Measurements from ENCODE around the gene ZNF668. TPM values are rescaled to one million over a fixed set of nuclear protein-coding genes. Genes with fewer than 3 reads are reported as not detected.
A peak's percentile ranks its signal among the peaks of the same experiment; 100 is the strongest.

Gene ZNF668
- total RNA-seq, 1 donor, result 10.8 TPM

DNA sequence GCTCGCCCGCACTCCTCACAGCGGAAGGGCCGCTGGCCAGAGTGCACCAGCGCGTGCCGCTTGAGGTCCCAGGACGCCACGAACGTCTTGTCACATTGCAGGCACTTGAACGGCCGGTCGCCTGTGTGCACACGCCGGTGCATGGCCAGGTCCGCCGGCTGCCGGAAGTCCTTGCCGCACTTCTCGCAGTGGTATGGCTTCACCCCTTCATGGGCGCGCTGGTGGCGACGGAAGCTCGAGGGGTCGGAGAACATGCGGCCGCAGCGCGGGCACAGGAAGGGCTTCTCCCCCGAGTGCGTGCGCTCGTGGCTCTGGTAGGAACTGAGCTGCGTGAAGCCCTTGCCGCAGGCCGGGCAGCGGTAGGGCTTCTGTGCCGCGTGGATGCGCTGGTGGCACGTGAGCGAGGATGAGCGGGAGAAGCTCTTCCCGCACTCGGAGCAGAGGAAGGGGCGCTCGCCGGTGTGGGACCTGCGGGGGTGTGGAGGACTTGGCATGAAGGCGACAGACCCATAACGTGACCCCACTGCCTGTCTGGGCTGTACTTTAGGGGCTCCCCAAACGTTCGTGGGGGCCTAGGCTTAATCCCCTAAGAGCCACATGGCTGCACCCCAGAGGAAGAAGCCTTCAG is 12.1 kb downstream of the ZNF668 start:
- no peak for DNase-seq (ENCODE audit: low read depth in 2 of 3, low spot score in 2 of 3)

GRCh38 chr16:31061126-31061812 is 12.8 kb downstream of the ZNF668 start:
- no peak for DNase-seq (ENCODE audit: low read depth in 2 of 3, low spot score in 2 of 3)

DNA sequence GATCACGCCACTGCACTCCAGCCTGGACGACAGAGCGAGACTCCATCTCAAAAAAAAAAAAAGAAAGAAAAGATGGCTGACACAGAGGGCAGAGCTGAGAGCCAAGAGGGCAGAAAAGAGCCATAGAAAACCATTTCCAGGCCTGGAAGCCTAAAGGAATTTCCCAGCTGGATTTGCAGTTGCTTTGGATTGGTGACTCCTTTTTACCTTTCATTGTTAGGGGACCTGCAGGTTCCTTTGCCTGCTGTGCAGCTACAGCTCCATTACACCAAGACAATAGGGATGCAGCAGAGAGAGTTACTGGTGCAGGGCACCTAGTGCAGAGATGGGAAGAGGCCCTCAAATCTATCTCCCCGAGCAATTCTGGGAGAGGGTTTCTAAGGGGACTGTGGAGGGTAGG is 18.4 kb downstream of the ZNF668 start:
- DNase-seq (ENCODE audit: low read depth in 2 of 3, low spot score in 2 of 3), result no peak

- no peak for DNase-seq (ENCODE audit: low read depth in 2 of 3, low spot score in 2 of 3)
These were observed 21.9 kb downstream of the ZNF668 start for GRCh38 chr16:31052114-31052513.

DNA sequence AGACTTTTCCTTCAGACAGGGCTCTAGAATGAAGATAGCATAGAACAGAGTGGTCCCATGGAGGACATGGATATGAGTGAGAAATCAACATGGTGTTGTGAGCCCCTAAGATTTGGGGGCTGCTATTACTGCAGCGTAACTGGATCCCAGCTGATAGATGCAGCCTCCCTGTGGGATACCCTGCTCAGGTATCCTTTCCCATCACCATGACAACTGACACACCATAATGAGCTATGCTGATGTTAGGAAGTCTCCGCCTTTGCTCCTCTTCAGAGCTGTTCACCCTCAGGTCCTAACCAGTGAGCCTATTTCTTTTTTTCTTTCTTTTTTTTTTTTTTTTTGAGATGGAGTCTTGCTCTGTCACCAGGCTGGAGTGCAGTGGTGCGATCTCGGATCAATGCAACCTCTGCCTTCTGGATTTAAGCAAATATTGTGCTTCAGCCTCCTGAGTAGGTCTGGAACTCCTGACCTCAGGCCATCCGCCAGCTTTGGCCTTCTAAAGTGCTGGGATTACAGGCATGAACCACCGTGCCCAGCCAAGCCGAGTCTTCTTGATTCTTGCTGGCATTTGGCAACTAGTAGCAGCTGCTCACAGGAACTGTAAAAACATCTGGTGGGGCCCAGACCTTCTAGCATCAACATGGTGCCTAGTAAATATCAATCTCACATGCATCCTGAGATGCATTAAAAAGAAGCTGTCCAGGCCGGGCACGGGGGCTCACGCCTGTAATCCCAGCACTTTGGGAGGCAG is 23.6 kb downstream of the ZNF668 start:
- no peak for DNase-seq (ENCODE audit: low read depth in 2 of 3, low spot score in 2 of 3)

DNA sequence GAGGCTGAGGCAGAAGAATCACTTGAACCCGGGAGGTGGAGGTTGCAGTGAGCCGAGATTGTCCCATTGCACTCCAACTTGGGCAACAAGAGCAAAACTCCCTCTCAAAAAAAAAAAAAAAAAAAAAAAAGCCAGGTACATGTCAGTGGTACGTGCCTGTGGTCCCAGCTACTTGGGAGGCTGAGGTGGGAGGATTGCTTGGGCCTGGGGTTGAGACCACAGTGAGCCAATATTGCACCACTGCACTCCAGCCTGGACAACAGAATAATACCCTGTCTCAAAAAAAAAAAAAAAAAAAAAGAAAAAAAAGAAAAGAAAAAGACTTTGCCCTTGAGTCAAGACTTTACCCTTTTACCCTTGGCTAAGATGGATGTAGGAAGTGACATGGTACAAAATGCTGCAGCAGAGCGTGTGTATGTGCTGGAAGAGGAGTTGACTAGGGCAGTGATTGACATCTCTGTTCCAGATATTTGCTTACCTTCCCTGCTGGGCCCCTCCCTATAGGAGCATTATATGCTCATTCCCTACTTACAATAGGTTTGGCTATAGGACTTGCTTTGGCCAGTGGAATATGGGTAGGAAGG is 30.1 kb downstream of the ZNF668 start:
- DNase-seq (ENCODE audit: low read depth in 2 of 3, low spot score in 2 of 3), result no peak

- no peak for DNase-seq (ENCODE audit: low read depth in 2 of 3, low spot score in 2 of 3)
These were observed 30.7 kb downstream of the ZNF668 start for GRCh38 chr16:31043352-31043751.

DNA sequence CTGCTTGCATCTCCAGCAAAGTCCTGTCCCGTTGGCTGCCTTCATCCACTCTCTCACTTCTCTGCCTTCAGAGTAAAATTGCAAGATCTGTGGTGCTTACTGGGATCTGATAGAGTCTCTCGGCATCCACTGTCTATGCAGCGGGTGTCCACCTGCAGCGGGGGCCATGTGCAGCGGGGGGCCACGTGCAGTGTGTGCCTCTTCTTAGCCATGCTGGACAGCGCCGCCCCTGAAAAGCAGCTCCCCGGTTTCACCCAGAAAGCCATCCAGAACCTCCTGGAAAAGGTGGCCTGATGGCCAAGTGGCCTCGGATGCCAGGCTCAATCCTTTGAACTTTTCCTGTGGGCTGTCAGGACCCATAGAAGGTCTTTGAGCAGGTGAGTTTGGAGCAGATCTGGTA is 31.2 kb downstream of the ZNF668 start:
- DNase-seq (ENCODE audit: low read depth in 2 of 3, low spot score in 2 of 3), result no peak

DNA sequence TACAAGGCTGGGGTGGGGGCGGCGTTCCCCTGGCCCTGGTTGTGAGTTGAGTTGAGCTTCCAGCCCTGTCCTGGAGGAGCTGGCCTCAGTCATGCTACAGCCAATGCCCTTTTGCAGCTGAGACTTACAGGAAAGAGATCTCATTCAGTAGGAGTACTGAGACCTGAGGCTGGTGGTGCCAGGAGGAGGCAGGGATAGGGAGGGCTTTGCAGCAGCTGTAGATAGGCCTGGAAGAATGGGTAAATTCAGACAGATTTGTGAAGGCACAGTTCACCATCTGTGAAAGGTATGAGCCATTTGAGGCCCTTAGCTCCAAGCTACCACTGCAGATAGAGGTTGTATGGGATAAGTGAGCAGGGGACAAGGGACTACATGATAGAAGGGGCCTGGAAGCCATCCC is 35.0 kb downstream of the ZNF668 start:
- no peak for DNase-seq (ENCODE audit: low read depth in 2 of 3, low spot score in 2 of 3)

DNA sequence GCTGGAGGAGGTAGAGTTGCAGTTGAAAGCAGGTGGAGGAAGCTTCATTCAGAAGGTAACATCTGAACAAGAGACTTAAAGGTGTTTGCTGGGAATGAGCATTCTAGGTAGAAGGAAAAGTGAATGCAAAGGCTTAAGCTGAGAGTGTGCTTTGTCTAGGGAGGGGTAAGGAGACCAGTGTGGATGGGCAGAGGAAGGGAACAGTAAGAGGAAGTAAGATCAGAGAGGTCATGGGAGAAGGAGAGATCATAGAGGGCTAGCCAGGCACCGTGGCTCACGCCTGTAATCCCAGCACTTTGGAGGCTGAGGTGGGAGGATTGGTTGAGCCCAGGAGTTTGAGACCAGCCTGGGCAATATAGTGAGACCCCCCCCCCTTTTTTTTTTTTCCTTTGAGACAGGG is 37.3 kb downstream of the ZNF668 start:
- DNase-seq (ENCODE audit: low read depth in 2 of 3, low spot score in 2 of 3), result no peak

DNA sequence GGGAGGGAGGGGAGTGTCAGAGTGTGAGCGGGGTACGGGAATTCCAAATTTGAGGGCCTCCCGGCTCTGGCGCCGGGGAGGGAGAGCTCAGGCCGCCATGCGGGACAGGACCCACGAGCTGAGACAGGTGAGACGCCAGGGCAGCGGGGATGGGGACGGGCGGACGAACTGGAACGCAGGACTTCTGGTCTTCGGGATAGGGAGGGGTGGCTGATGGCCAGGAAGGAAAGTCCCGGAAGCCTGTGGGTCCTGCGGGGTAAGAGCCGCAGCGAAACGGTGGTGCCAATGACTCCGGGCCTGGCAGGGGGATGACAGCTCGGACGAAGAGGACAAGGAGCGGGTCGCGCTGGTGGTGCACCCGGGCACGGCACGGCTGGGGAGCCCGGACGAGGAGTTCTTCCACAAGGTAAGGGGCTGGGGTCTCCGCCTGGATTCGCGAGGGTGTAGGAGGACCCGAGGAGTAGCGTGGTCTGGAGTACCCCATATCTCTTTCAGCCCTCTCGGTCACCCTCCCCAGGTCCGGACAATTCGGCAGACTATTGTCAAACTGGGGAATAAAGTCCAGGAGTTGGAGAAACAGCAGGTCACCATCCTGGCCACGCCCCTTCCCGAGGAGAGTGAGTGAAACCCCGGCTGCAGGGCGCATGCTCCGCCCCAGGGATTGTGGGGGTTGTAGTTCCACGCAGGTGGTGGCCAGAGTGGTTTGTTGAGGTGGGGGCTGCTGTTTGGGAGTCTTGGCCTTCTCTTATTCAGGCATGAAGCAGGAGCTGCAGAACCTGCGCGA is 40.1 kb downstream of the ZNF668 start:
- peak; percentile 67 to 92 (median 84) for DNase-seq (ENCODE audit: low read depth in 2 of 3, low spot score in 2 of 3)

DNA sequence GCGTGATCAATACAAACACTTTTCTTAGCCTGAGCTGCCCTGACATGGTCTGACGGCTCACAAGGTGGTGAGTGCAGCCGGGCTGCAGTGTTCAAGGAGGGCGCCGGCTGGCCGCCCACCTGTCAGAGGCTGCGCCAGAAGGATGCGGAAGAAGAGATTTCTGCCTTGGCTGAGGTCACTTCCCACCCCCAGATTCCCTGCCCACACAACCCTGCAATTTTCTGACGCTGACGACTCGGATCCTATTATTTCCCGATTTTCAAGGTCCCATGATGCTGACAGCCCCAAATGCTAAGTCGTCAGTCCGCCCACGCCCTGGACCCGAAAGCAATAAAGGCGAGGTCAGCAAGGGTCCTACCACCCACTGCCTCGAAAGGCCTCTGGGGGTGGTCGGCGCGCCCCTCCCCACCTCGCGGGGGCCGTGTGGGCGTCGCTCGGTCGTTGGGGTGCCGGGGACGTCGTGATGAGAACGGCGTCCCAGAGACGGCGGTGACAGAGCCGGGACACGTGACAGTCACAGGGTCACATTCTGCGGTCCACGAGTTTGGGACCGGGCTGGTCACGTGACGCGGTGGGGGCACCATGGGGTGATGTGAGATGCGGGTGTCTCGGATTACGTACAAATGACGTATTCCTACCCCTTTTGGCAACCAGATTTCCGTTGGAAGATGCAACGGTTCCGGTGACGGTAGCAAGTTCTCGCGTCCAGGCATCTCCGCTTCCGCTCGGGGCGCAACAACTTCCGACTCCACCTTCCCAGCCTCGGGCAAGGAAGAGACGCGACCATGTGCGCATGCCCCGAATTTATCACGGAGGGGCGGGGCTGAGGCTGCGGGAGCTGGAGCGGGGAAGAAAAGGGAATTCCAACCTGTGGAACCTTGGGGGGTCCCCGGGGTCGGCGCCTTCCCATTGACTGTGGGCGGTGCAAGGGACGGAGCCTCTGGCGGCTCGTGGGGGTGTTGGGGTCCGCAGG is 41.0 kb downstream of the ZNF668 start, which contains the start of gene STX4:
Gene STX4, plus strand, starts transcription at position 823 of the 973 bp plus-strand sequence. CDS start 248 bp downstream, outside the sequence.
- DNase-seq (ENCODE audit: low read depth in 2 of 3, low spot score in 2 of 3), result peak; percentile 93 to 100 (median 100)

DNA sequence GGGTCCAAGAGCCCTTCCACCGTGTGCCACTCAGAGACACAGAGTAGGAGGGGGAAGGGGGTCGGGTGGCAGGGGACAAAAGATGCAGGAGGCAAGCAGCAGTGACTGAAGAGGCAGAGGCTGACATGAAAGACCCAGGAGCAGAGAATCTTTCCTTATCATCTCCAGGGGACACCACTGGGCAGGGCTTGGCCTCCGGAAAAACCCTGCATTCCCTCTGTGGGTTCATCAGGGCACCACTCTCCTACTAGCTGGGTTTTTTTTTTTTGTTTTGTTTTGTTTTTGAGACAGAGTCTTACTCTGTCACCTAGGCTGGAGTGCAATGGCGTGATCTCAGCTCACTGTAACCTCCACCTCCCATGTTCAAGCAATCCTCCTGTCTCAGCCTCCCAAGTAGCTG is 42.8 kb downstream of the ZNF668 start:
- no peak for DNase-seq (ENCODE audit: low read depth in 2 of 3, low spot score in 2 of 3)

- no peak for DNase-seq (ENCODE audit: low read depth in 2 of 3, low spot score in 2 of 3)
These were observed 44.8 kb downstream of the ZNF668 start for GRCh38 chr16:31029272-31029671.

DNA sequence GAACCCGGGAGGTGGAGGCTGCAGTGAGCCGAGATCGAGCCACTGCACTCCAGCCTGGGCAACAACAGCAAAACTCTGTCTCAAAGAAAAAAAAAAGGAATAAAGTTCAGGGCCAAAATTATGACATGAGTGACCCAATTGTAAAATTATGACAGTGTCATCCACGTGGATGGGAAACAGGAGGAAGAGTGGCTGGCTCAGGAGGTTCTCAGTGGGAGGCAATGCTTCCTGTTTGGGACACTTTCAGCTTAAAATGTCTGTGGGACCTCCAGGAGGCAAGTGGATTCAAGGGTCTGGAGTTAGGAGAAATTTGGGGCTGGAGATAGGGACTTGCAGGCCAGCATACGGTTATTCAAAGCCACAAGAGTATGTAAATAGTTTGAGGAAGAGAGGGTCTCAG is 48.7 kb downstream of the ZNF668 start:
- no peak for DNase-seq (ENCODE audit: low read depth in 2 of 3, low spot score in 2 of 3)

- no peak for DNase-seq (ENCODE audit: low read depth in 2 of 3, low spot score in 2 of 3)
These were observed 50.3 kb downstream of the ZNF668 start for GRCh38 chr16:31023627-31024226.

- no peak for DNase-seq (ENCODE audit: low read depth in 2 of 3, low spot score in 2 of 3)
These were observed 50.8 kb downstream of the ZNF668 start for GRCh38 chr16:31023252-31023602.

- no peak for DNase-seq (ENCODE audit: low read depth in 2 of 3, low spot score in 2 of 3)
These were observed 51.3 kb downstream of the ZNF668 start for GRCh38 chr16:31022544-31023251.

All from hematopoietic multipotent progenitor cell (in vitro differentiated cells).